ENCODE data around the gene RIMS3.
"Not testable (repeated sequence)": the region's sequence is repeated elsewhere in the genome, so short reads cannot be mapped to it uniquely, and the experiment has no call there.

RIMS3 gene

GRCh38 chr1:40665335-40666171 is at the start of gene RIMS3:
RIMS3 (minus strand) TSS chr1:40665682; CDS start chr1:40641925, 23,757 bp downstream.
- peak; percentile 55 for DNase-seq (ENCODE audit: low spot score)

- DNase-seq (ENCODE audit: low spot score) = no peak
Measured at GRCh38 chr1:40712997-40713396, 47.5 kb upstream of the RIMS3 start.

GRCh38 chr1:40712405-40712944 is 47.0 kb upstream of the RIMS3 start:
- no peak for DNase-seq (ENCODE audit: low spot score)

DNA sequence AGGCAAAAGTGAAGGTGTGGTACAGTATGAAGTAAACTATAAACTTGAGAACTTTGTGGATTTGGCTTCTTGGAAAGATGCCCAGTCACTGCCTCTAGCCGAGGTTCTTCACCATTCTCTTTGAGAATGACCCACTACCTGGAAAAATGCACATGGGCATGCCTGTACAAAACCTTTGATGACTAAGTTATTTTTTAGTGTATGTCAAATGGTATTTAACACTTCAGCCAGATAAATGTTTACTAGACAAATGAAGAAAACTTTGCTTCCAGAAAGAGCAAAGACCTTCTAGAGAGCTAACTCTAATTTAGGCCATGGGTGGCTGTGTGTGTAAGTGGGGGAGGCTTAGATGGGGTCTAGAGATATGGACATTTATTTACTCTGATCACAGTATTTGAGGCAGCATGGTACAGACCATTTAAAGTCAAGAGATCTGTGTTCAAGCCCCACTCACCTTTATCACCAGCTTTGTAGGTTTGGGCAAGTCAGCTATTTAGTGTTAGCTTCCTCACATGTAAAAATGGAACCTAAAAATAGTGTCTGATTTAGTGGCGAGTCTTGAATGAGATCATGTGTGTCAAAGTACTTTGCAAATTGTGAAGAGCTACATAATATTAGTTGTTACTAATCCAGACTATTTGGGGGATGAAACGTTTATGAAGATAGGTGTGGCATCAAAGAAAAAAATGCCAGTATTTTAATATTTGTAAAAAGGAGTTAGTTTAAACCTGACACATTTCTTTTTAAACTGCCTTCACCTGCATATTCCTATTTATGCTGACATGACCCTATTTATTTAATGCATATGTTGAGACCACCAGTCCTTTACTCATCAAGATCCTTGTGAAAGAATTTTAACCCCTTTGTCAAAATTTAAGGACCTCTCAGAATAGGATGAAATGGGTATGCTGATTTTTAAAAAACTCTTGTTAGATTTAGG is 46.3 kb upstream of the RIMS3 start:
- DNase-seq (ENCODE audit: low spot score) = no peak

GRCh38 chr1:40710581-40711315 is 45.3 kb upstream of the RIMS3 start:
- no peak for DNase-seq (ENCODE audit: low spot score)

DNA sequence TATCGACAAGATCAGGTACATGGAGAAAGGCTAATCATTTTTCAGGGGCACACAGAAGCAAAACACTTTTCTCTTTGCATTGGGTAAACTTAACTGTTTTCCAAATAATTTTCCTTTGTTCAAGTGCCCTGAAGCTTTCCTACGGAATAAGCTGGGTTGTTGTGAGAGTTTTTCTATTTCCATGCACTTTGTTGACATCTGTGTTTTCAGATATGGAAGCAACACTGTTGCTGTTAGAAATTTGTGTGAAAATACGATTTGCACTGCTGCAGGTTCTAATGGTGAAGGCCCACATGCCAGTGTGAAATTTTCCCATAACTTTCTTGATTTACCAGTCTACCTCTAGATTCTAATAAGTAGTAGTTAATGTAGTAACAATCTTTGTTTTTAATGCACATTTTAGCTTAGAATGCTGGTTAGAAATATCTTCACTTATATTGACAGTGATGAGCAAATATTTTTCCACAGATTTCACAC is 44.4 kb upstream of the RIMS3 start:
- no peak for DNase-seq (ENCODE audit: low spot score)

DNA sequence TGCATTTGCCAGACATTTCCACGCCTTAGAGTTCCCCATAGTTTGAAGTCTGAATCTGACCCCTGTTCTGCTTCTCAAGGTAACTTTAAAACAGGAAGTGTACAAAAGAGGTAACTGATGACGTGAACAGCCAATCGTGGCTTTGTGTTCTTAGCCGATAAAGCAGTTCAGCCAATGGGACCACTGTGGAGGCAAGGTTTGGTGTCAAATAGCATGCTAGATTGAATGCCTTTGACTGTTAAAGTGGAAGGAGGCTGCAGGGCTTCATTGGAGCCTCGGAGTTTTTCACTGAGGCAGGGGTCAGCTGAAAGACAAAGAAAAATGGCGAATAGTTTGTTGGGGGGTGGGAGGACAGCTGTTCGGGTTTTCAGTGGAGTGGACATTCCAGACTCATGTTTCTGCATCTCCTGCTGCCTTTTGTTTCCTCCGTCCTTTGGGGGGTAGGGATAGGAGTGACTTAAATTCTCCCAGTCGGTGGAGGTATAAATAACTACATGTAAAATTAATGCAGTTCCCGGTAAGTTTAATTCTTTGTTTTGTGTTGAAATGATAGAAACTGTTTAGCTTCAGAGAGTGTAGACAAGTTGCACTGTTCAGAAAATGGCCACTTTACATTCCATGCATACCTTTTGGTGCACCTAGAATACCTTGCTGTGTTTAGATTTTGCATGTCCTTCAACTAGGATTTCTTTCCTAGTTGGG is 43.8 kb upstream of the RIMS3 start:
- DNase-seq (ENCODE audit: low spot score) = peak; percentile 91

GRCh38 chr1:40708750-40709099 is 43.2 kb upstream of the RIMS3 start:
- peak; percentile 60 for DNase-seq (ENCODE audit: low spot score)

DNA sequence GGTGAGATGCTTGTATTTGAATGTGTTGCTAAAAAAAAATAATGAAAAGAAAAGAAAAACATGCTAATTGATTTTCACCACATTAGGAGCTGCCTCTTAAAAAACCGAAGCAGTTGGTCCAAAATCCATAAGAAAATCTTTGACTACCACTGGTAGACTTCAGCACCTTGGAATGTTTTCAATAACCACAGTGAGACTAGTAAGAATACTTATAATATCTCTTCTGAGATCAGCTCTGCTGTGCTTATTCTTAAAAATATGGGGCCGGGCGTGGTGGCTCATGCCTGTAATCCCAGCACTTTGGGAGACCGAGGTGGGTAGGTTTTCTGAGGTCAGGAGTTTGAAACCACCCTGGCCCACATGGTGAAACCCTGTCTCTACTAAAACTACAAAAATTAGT is 41.1 kb upstream of the RIMS3 start:
- DNase-seq (ENCODE audit: low spot score) = no peak

DNA sequence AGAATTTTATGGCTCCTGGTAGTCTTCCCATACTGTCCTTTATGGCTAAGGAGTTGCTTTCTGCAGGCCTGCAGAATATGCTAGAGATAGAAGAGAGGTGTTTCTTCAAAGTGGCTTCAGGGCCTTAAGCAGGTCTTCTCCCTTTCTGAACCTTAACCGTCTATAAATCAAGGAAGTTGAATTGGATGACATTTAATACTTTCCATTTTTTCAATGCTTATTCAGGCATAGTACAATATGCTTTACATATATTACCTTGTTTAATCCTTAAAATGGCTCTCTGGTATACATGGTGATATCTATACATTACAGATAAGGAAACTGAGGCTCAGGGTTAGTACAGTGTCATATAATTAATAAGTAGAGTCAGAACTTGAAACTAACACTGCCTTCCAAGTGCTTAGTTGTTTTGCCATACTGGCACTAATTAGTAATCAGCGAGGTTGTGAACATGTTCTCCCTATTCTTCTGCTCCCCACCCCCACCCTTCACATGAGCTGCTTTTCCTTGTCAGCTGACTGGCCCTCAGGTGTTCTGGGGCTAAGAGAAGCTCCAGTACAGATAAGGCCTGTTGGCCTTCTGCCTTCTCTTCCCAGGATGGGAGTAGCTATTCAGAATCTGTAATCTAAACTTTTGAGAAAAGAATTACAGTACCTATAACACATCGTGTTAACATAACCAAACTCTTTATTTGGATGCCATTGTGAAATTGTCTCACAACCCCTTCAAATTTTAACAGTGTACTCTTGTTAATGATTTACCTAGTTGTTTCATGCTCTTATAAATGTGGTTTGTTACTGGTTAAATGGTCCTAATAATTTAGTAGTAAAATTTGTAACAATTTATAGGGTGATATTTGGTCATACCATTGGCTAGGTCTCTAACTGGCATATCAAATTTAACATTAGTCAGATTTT is 39.6 kb upstream of the RIMS3 start:
- no peak for DNase-seq (ENCODE audit: low spot score)

DNA sequence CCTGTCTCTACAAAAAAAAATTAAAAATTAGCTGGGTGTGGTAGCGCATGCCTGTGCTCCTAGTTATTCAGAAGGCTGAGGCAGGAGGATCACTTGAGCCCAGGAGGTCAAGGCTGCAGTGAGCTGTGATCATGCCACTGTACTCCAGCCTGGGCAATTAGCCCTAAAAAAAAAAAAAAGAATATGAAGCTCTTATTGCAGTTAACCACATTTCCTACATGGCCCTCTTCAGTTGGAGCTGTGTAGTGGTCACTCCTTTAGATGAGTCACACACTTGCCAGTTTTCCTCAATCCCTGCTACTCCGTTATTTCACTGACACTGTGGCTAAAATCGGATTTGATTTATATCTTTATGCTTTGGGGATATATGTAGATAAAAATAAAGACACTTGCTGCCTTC is 37.8 kb upstream of the RIMS3 start:
- no peak for DNase-seq (ENCODE audit: low spot score)

GRCh38 chr1:40702810-40703209 is 37.3 kb upstream of the RIMS3 start:
- not testable (repeated sequence) for DNase-seq (ENCODE audit: low spot score)

GRCh38 chr1:40701684-40702083 is 36.2 kb upstream of the RIMS3 start:
- DNase-seq (ENCODE audit: low spot score) = no peak

GRCh38 chr1:40699787-40700186 is 34.3 kb upstream of the RIMS3 start:
- DNase-seq (ENCODE audit: low spot score) = no peak

GRCh38 chr1:40697436-40697835 is 32.0 kb upstream of the RIMS3 start:
- no peak for DNase-seq (ENCODE audit: low spot score)

- DNase-seq (ENCODE audit: low spot score) = no peak
Measured at GRCh38 chr1:40696294-40696693, 30.8 kb upstream of the RIMS3 start.

DNA sequence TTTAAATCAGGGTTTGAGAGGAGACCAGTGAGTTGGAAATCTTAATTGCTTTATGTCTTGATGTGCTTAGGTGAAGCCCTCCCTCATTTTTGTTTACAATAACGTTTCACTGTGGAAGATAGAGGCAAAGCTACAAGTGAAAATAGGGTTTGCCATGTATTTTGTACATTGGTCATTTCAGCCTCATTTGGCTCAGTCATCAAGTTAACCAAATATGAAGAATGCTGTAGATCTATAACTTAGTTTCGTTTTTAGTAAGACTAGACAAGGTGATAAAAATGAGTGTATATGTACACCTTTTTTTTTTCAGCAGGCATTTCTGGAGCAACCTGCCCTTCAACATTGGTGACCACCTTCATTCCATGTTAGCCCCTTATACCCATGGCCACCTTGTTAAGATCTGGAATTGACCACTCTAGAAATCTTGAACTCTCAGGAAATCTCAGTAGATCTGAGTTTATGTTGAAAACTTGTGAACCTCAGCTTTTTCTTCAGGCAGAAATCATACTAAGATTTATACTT is 28.9 kb upstream of the RIMS3 start:
- DNase-seq (ENCODE audit: low spot score) = no peak

DNA sequence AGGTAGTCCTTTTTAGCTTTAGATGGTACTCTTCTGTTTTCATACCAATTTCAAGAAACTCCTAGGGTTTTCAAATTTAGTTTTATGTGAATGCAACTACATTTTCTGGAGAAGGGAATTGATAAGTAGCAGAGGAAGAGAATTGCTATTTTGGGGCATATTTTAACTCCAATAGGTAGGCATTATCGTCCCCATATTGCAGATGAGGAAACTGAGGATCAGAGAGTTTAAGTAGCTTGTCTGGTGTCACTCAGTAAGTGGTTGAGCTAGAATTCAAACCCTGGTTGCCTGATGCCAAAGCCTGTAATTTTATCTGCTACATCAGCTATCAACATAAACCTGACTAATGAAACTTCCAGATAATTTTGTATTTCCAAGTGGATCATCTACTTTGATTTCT is 27.9 kb upstream of the RIMS3 start:
- no peak for DNase-seq (ENCODE audit: low spot score)

DNA sequence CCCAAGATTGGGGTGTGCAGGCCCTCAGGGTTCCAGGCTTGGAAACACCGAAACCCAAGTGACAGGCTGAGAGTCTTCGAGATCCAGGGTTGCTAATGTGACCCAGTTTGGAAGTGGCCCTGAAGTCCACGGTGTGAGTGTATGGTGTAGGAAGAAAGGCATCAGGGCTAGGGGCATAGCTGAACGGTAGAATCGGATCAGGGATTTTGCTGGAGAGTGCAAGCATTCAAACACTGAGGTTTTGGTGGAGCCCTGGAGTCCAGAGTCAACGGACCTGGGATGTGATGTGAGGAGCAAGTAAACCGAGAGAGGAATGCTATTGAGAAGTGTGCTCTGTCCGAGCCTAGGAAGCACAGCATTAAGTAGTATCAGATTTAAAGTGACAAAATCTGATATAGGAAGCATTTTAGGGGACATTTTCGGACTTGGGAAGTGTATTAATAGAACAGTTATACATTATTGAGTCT is 27.0 kb upstream of the RIMS3 start:
- DNase-seq (ENCODE audit: low spot score) = peak; percentile 71
